HepG2 (cell line): ENCODE measurements around the gene MPP1. TPM values are rescaled to one million over a fixed set of nuclear protein-coding genes. Genes with fewer than 3 reads are reported as not detected.
A peak's percentile ranks its signal among the peaks of the same experiment; 100 is the strongest.

ENCODE experiments used
- ATF7-NPFF ChIP-seq: sonication (generic); formaldehyde crosslinking; IDR thresholded peaks from 2 replicates; pipeline ENCODE4 v1.8.1; 2023; ENCODE audit warnings: mild to moderate bottlenecking, low read depth, missing genetic modification reagents, moderate library complexity
- FOXA3 ChIP-seq: IDR thresholded peaks from 2 replicates; pipeline ENCODE4 v1.6.1; 2016; ENCODE audit warnings: missing genetic modification reagents, missing compliant biosample characterization
- FOXM1 ChIP-seq: sonication (generic); formaldehyde crosslinking; IDR thresholded peaks from 2 replicates; pipeline ENCODE4 v1.5.0; 2020; ENCODE audit warnings: missing genetic modification reagents
- KDM1A ChIP-seq: IDR thresholded peaks from 2 replicates; pipeline ENCODE4 v1.6.1; 2016; ENCODE audit warnings: missing compliant biosample characterization
- TCF12 ChIP-seq, 2 experiments: fragments of 450-650 bp in 1 of 2; sonication (generic) in 1 of 2; formaldehyde crosslinking in 1 of 2; IDR thresholded peaks; 2 replicates each; pipeline versions ENCODE4 v1.6.1 to v1.8.0; 2017 to 2022; ENCODE audit warnings: antibody characterized with exemption in 1 of 2, mild to moderate bottlenecking in 1 of 2, missing genetic modification reagents in 1 of 2, moderate library complexity in 1 of 2
- ZNF468 ChIP-seq: sonication (generic); formaldehyde crosslinking; IDR thresholded peaks from 2 replicates; pipeline ENCODE4 v1.8.0; 2022; ENCODE audit warnings: mild to moderate bottlenecking, moderate library complexity, missing genetic modification reagents
- ZNF572 ChIP-seq: sonication (generic); formaldehyde crosslinking; IDR thresholded peaks from 2 replicates; pipeline ENCODE4 v1.5.1; 2020; ENCODE audit warnings: mild to moderate bottlenecking, missing genetic modification reagents
- polyA plus RNA-seq, 8 experiments: library from polyadenylated mRNA; depleted of rRNA in 3 of 8; stranded (reverse) in 7 of 8; unstranded in 1 of 8; fragments of >200 nt; fragmentation: Illumina TruSeq in 4 of 8; extraction: Trizol in 4 of 8; gene quantifications; 2 replicates each; pipeline versions ENCODE4 v1.2.1 to v1.2.3, GENCODE V29; 2011 to 2016; ENCODE audit warnings: low read depth in 4 of 8, missing spikeins in 1 of 8, mixed read lengths in 1 of 8; ENCODE audit not compliant: insufficient read depth in 1 of 8
- total RNA-seq, 5 experiments: library from RNA; depleted of rRNA; stranded (reverse); fragments of >200 nt; fragmentation: Illumina TruSeq; extraction: Trizol; gene quantifications; 2 replicates each; pipeline ENCODE4 v1.2.3, GENCODE V29; 2016; ENCODE audit warnings: low read depth in 1 of 5
- TF ChIP-seq, protein P1 (sequence below): sonication (generic); formaldehyde crosslinking; conservative IDR thresholded peaks from 2 replicates; pipeline ENCODE4 v1.4.0; 2020; ENCODE audit warnings: mild to moderate bottlenecking, missing genetic modification reagents, moderate library complexity
- TF ChIP-seq, protein P2 (sequence below): sonication (generic); formaldehyde crosslinking; IDR thresholded peaks from 2 replicates; pipeline ENCODE4 v1.4.0; 2020; ENCODE audit warnings: missing genetic modification reagents
- TF ChIP-seq, protein P3 (sequence below): sonication (generic); formaldehyde crosslinking; IDR thresholded peaks from 2 replicates; pipeline ENCODE4 v1.4.0; 2020; ENCODE audit warnings: missing genetic modification reagents

The MPP1 gene
- total and polyA plus RNA-seq, 2 of the 13 experiments (the other 11 are each of a cell fraction or from before 2014, with no cell fraction given) = 7.8 to 8.1 TPM

DNA sequence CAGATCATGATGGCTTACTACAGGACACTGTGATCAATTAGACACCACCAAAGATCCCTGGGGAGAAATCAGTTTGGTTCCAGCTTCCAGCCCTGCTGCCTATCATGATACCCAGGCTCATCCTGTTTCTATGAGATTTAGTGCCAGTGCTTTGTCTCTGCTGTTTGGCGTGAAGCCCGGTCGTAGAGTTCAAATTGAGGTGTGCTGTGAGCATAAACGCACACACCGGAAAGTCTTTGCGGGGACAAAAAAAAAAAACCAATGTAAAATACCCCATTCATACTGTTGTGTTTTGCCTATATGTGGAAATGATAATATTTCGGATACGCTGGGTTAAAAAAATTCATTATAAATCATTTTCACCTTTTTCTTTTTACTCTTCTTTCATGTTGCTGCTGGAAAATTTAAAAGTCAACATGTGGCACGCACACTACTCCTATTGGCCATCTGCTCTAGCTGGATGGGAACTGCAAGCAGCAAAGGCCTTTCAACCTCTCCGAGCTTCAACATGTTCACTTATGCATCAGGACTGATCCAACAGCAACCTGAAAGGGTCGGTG is 43.2 kb downstream of the MPP1 start (continued):
- TF ChIP-seq, protein P1, sequence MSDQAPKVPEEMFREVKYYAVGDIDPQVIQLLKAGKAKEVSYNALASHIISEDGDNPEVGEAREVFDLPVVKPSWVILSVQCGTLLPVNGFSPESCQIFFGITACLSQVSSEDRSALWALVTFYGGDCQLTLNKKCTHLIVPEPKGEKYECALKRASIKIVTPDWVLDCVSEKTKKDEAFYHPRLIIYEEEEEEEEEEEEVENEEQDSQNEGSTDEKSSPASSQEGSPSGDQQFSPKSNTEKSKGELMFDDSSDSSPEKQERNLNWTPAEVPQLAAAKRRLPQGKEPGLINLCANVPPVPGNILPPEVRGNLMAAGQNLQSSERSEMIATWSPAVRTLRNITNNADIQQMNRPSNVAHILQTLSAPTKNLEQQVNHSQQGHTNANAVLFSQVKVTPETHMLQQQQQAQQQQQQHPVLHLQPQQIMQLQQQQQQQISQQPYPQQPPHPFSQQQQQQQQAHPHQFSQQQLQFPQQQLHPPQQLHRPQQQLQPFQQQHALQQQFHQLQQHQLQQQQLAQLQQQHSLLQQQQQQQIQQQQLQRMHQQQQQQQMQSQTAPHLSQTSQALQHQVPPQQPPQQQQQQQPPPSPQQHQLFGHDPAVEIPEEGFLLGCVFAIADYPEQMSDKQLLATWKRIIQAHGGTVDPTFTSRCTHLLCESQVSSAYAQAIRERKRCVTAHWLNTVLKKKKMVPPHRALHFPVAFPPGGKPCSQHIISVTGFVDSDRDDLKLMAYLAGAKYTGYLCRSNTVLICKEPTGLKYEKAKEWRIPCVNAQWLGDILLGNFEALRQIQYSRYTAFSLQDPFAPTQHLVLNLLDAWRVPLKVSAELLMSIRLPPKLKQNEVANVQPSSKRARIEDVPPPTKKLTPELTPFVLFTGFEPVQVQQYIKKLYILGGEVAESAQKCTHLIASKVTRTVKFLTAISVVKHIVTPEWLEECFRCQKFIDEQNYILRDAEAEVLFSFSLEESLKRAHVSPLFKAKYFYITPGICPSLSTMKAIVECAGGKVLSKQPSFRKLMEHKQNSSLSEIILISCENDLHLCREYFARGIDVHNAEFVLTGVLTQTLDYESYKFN (CRISPR knock-in tag) = no peak
- TF ChIP-seq FOXM1 (CRISPR knock-in tag) = 0 out of 2 replicates have a peak, but pooled peaks have one; percentile 71
- TF ChIP-seq ZNF572 (CRISPR knock-in tag) = no peak
- TF ChIP-seq, protein P2, sequence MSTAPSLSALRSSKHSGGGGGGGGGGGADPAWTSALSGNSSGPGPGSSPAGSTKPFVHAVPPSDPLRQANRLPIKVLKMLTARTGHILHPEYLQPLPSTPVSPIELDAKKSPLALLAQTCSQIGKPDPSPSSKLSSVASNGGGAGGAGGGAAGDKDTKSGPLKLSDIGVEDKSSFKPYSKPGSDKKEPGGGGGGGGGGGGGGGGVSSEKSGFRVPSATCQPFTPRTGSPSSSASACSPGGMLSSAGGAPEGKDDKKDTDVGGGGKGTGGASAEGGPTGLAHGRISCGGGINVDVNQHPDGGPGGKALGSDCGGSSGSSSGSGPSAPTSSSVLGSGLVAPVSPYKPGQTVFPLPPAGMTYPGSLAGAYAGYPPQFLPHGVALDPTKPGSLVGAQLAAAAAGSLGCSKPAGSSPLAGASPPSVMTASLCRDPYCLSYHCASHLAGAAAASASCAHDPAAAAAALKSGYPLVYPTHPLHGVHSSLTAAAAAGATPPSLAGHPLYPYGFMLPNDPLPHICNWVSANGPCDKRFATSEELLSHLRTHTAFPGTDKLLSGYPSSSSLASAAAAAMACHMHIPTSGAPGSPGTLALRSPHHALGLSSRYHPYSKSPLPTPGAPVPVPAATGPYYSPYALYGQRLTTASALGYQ (CRISPR knock-in tag) = no peak
- TF ChIP-seq KDM1A (CRISPR knock-in tag) = no peak
- TF ChIP-seq TCF12 (IDR thresholded peaks at IDR 0.05) = no peak
- TF ChIP-seq TCF12 (CRISPR knock-in tag; IDR thresholded peaks at IDR 0.05) = no peak
- TF ChIP-seq FOXA3 (CRISPR knock-in tag) = no peak
- TF ChIP-seq, protein P3, sequence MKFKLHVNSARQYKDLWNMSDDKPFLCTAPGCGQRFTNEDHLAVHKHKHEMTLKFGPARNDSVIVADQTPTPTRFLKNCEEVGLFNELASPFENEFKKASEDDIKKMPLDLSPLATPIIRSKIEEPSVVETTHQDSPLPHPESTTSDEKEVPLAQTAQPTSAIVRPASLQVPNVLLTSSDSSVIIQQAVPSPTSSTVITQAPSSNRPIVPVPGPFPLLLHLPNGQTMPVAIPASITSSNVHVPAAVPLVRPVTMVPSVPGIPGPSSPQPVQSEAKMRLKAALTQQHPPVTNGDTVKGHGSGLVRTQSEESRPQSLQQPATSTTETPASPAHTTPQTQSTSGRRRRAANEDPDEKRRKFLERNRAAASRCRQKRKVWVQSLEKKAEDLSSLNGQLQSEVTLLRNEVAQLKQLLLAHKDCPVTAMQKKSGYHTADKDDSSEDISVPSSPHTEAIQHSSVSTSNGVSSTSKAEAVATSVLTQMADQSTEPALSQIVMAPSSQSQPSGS = no peak
- peak; percentile 13; the same call in 1 of the 2 replicates for TF ChIP-seq ATF7-NPFF (CRISPR knock-in tag)
- TF ChIP-seq ZNF468 (CRISPR knock-in tag) = 0 out of 2 replicates have a peak, but pooled peaks have one; percentile 8
- TF ChIP-seq, all 625 proteins: peak for 7
